Measurements from ENCODE around the gene MTFR1L.
"Not testable (repeated sequence)": the region's sequence is repeated elsewhere in the genome, so short reads cannot be mapped to it uniquely, and the experiment has no call there.

Gene MTFR1L

GRCh38 chr1:25829046-25829445 lies 9.3 kb downstream of the MTFR1L start:
- DNase-seq: no peak

DNA sequence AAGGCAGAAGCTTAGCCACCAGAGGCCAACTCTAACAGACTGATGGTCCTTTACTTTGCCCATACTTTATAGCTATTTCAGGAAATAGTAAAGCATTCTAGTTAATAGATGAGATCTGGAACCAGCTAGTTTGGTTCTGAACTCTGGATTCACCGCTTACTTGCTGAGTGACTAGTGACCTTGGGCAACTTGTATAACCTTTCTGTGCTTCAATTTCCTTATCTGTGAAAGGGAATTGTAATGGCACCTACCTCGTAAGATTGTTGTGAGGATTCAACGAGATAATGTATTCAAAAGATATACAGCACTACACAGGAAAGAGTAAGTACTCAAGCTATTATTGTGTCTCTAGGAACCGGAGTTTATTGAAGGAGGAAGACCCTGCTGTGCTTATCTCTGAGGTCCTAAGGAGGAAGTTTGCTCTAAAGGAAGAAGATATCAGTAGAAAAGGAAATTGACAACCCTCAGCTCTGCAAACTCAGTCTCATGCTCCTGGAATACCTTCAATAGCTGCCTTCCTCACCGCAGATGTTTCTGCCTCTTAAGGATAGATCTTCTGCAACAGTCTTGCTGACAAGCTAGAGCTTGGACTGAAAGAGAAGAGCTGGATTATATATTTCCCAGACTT lies 11.9 kb downstream of the MTFR1L start:
- DNase-seq: no peak

DNA sequence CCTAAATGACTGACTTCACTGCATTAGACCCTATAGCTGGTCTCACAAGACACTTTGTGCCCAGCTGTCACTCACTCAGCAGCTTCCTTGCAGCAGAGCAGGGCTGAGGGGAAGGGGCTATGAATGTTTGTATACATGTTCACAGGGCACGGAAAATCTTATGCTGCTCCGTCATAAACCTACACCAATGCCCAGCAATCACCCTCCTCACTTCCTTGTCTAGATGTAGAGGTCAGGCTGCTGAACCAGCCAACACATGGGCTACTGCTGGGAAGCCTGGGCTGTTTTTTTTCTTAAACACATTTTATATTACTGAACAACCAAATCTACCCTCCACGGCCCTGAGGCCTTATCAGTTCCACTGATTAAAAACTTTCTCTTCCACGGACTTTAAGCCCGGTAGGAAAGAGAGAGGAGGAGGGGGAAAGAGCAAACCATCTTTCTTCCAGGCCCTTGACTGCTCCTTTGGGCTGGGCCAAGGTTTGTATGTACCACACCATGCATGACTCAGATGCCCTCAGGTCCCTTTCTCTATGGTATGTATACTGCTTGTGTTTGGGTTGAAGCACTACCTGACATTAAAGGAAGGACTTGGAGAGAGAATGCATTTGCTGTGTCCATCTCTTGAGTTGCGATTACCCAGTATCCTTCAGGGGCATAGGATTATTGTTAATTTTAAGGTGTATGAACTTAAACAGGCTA lies 12.7 kb downstream of the MTFR1L start:
- DNase-seq: no peak

- no peak for DNase-seq
These were observed 13.4 kb downstream of the MTFR1L start for GRCh38 chr1:25833158-25833557.

- no peak for DNase-seq
These were observed 15.1 kb downstream of the MTFR1L start for GRCh38 chr1:25834894-25835293.

DNA sequence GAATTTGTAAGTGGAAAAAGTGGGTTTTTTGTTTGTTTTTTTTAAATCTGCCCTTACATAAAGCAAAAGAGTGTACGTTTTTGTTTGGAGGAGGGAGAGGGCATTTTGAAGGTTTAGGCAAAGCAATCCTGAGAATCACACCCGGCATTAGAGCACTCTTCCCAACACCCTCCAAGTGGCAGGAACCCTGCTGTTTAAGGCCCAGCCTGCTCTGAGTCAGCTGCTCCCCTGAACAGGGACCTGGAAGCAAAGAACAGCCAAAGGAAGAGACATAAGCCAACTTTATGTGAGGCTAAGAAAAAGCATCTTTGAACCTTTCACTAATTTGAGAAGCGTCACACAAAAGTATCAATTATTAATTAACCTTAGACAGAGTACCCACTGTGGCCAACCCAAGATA lies 16.9 kb downstream of the MTFR1L start:
- DNase-seq: no peak

DNA sequence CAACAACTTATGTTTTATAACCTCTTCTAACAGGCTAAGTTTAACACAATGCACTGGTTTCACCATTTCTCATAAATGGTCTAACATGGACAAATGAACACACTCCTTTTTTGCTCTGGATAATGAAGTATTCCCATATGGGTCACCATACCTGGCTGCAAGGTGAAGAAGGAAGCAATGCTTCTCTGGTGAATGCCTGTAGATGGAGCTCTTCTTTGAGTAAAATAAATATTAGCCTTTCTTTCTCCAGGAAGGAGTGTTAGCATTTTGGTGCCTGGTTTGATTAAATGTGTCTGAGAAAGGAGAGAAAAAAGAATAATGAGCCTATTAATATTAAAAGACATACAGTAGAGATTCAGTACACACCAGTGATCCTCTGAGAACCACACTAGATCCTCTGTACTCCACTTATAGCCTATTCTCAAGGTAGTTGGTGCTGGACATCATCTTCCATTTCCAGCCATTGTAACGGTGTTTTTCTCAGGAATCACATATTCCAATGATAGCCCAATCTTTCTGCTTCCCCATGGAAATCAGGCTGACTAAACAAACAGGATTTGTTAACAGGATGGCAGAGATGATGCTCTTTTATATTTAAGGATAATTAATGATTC lies 17.6 kb downstream of the MTFR1L start:
- DNase-seq: no peak

GRCh38 chr1:25839808-25840207 lies 20.1 kb downstream of the MTFR1L start:
- not testable (repeated sequence) for DNase-seq

GRCh38 chr1:25843483-25843882 lies 23.7 kb downstream of the MTFR1L start:
- DNase-seq: no peak

GRCh38 chr1:25844536-25845337 lies 25.0 kb downstream of the MTFR1L start:
- DNase-seq: no peak

GRCh38 chr1:25845664-25846063 lies 25.9 kb downstream of the MTFR1L start:
- DNase-seq: no peak

DNA sequence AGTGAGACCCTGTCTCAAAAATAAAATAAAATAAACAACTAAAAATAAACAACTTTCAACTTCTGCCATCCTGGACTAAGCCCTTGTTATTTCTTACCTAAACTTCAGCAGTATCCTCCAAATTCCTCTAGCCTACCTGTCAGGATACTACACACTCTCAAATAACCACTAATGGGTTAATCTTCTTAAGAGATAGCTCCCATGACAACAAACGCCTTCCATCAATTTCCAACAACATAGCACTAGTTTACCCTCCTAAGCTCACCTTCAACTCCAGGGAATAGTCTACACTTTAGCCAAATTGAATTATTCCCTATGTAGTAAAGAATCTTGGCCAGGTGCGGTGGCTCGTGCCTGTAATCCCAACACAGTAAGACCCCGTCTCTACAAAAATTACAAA lies 28.2 kb downstream of the MTFR1L start:
- DNase-seq: no peak

GRCh38 chr1:25848531-25848930 lies 28.8 kb downstream of the MTFR1L start:
- DNase-seq: no peak

DNA sequence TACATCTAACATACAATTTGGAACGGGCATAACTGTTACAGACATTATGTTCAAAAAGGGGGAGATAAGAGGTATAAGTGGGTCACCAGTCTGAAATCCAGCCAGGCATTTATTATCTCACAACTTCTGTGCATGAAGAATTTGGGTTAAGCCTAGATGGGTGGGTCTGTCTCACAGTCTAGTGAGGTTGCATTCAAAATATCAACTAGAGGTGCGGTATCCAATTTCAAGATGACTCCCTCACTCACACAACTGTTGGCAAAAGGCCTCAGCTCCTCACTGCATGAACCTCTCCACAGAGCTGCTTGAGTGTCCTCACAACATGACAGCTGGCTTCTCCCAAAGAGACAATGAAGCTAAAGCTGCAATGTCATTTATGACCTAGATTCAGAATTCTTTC lies 34.8 kb downstream of the MTFR1L start:
- DNase-seq: no peak

- no peak for DNase-seq
These were observed 37.1 kb downstream of the MTFR1L start for GRCh38 chr1:25856856-25857255.

- no peak for DNase-seq
These were observed 38.7 kb downstream of the MTFR1L start for GRCh38 chr1:25858494-25858893.

GRCh38 chr1:25858906-25859789 lies 39.4 kb downstream of the MTFR1L start, which contains the start of gene AUNIP:
TSS of gene AUNIP (minus strand) at chr1:25859457. CDS start at chr1:25859357, 100 bp downstream.
- peak; percentile 97 for DNase-seq

GRCh38 chr1:25861316-25862286 lies 41.8 kb downstream of the MTFR1L start:
- peak; percentile 38 for DNase-seq

DNA sequence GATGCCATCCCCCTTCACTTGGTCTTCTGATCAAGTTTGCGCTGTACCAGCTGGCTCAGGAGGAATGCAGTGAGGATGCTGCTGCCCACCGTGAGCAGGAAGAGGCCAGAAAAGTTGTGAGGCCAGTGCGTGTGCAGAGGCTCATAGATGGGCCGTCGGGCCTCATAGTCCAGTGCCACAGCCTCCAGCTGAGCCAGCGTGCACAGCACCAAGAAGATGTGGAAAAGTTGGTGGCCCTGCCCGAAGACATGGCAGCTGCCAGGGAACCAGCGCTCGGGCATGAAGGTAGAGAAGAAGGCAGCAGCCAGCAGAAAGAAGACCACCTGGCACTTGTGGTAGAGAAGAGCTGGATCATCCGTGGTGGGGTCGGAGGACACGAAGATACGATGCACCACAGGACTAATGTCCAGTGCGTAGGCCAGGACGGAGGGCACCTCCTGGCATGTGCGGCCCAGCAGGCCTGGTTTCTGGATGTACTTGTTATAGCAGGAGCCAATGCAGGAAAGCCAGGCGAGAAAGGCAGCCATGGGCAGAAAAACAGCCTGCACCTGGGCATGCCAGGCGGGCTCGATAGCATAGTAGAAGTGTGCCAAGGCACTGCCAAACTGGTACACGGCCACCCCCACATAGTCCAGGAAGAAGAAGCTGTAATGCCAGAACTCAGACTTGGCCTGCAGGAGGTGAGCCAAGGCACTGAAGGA lies 43.2 kb downstream of the MTFR1L start:
- DNase-seq: peak; percentile 30

GRCh38 chr1:25863486-25864262 lies 43.9 kb downstream of the MTFR1L start:
- DNase-seq: peak; percentile 32
